Skeletal muscle tissue (tissue), 4 donors: ENCODE measurements around the gene SHCBP1. TPM values are rescaled to one million over a fixed set of nuclear protein-coding genes. Genes with fewer than 3 reads are reported as not detected.

Source experiments
- H3K27ac ChIP-seq: one replicate; pipeline ENCODE4 v1.7.0; 2013; ENCODE audit warnings: mild to moderate bottlenecking, low read depth, low read length, inconsistent platforms
- H3K27me3 ChIP-seq, 3 donors: one replicate each; pipeline ENCODE4 v1.7.0; 2013; ENCODE audit warnings: low read length in 3 of 3; ENCODE audit not compliant: control insufficient read depth in 3 of 3, insufficient read depth in 3 of 3
- H3K36me3 ChIP-seq, 3 donors: one replicate each; pipeline ENCODE4 v1.7.0; 2013; ENCODE audit warnings: low read length in 3 of 3; ENCODE audit not compliant: control insufficient read depth in 3 of 3, insufficient read depth in 3 of 3
- H3K4me1 ChIP-seq, 3 donors: one replicate each; pipeline ENCODE4 v1.7.0; 2013; ENCODE audit warnings: low read length in 3 of 3, mild to moderate bottlenecking in 3 of 3; ENCODE audit not compliant: control insufficient read depth in 3 of 3, insufficient read depth in 3 of 3
- H3K4me3 ChIP-seq, 3 donors: one replicate each; pipeline ENCODE4 v1.7.0; 2013; ENCODE audit warnings: low read length in 3 of 3
- H3K9ac ChIP-seq, 3 donors: one replicate each; pipeline ENCODE4 v1.7.0; 2013; ENCODE audit warnings: low read length in 3 of 3, mild to moderate bottlenecking in 3 of 3, moderate library complexity in 2 of 3, low read depth in 1 of 3
- H3K9me3 ChIP-seq, 3 donors: one replicate each; pipeline ENCODE4 v1.7.0; 2013; ENCODE audit warnings: low read length in 3 of 3; ENCODE audit not compliant: control insufficient read depth in 3 of 3
- total RNA-seq: library from RNA; depleted of rRNA; stranded (reverse); fragments of >200 nt; gene quantifications from one replicate; pipeline ENCODE4 v1.2.3, GENCODE V29; 2014
- donor health status: Osteomylitis.

The SHCBP1 gene
- total RNA-seq, 1 donor from 2014 or later: 8.9 TPM

- Histone ChIP-seq H3K4me1 (peaks cover 8 to 10% (median 9%) of the 10 kb centered on the region in 3 donors), H3K4me3 (no peak overlapping the region), H3K9ac (no peak overlapping the region), H3K9me3 (no peaks in the 10 kb centered on the region), H3K27ac (no peak overlapping the region), H3K27me3 (no peaks in the 10 kb centered on the region), H3K36me3 (peaks cover 0 to 3% (median 0%) of the 10 kb centered on the region in 3 donors)
Observed at GRCh38 chr16:46618516-46618915, 2.7 kb downstream of the SHCBP1 start.

GRCh38 chr16:46614006-46614405 is 7.2 kb downstream of the SHCBP1 start:
- Histone ChIP-seq H3K9me3 (no peaks in the 10 kb centered on the region), H3K27ac (no peak overlapping the region), H3K36me3 (peaks cover 0 to 3% (median 0%) of the 10 kb centered on the region in 3 donors), H3K4me1 (no peaks in the 10 kb centered on the region), H3K4me3 (no peak overlapping the region), H3K9ac (no peak overlapping the region), H3K27me3 (no peaks in the 10 kb centered on the region)

GRCh38 chr16:46613352-46613751 is 7.8 kb downstream of the SHCBP1 start:
- Histone ChIP-seq H3K27me3 (no peaks in the 10 kb centered on the region), H3K4me1 (no peaks in the 10 kb centered on the region), H3K27ac (no peak overlapping the region), H3K9ac (no peak overlapping the region), H3K4me3 (no peak overlapping the region), H3K36me3 (peaks cover 0 to 3% (median 0%) of the 10 kb centered on the region in 3 donors), H3K9me3 (no peaks in the 10 kb centered on the region)

GRCh38 chr16:46612121-46612520 is 9.1 kb downstream of the SHCBP1 start:
- no peaks in the 10 kb centered on the region for H3K27me3 ChIP-seq
- no peaks in the 10 kb centered on the region for H3K4me1 ChIP-seq
- no peaks in the 10 kb centered on the region for H3K9me3 ChIP-seq
- H3K36me3 ChIP-seq: peaks cover 0 to 3% (median 0%) of the 10 kb centered on the region in 3 donors
- no peak overlapping the region for H3K4me3 ChIP-seq
- no peak overlapping the region for H3K27ac ChIP-seq
- H3K9ac ChIP-seq: no peak overlapping the region

GRCh38 chr16:46607529-46607928 is 13.7 kb downstream of the SHCBP1 start:
- Histone ChIP-seq H3K27ac (no peak overlapping the region), H3K27me3 (no peaks in the 10 kb centered on the region), H3K9me3 (no peaks in the 10 kb centered on the region), H3K4me1 (no peaks in the 10 kb centered on the region), H3K36me3 (no peaks in the 10 kb centered on the region), H3K4me3 (no peak overlapping the region), H3K9ac (no peak overlapping the region)

- no peak overlapping the region for H3K9ac ChIP-seq
- H3K4me1 ChIP-seq: no peaks in the 10 kb centered on the region
- H3K27ac ChIP-seq: no peak overlapping the region
- no peak overlapping the region for H3K4me3 ChIP-seq
- no peaks in the 10 kb centered on the region for H3K27me3 ChIP-seq
- H3K36me3 ChIP-seq: no peaks in the 10 kb centered on the region
- H3K9me3 ChIP-seq: no peaks in the 10 kb centered on the region
Observed at GRCh38 chr16:46606231-46606630, 14.9 kb downstream of the SHCBP1 start.

GRCh38 chr16:46591257-46591656 is 29.9 kb downstream of the SHCBP1 start:
- Histone ChIP-seq H3K27ac (no peak overlapping the region), H3K4me3 (no peak overlapping the region), H3K9ac (no peak overlapping the region), H3K4me1 (no peaks in the 10 kb centered on the region), H3K27me3 (no peaks in the 10 kb centered on the region), H3K9me3 (no peaks in the 10 kb centered on the region), H3K36me3 (peaks cover 0 to 8% (median 0%) of the 10 kb centered on the region in 3 donors)

- Histone ChIP-seq H3K4me1 (no peaks in the 10 kb centered on the region), H3K4me3 (no peak overlapping the region), H3K36me3 (peaks cover 0 to 6% (median 0%) of the 10 kb centered on the region in 3 donors), H3K9ac (no peak overlapping the region), H3K9me3 (peaks cover 0 to 5% (median 0%) of the 10 kb centered on the region in 3 donors), H3K27ac (no peak overlapping the region), H3K27me3 (no peaks in the 10 kb centered on the region)
Observed at GRCh38 chr16:46586011-46586577, 35.1 kb downstream of the SHCBP1 start.

GRCh38 chr16:46583036-46583435 is 38.1 kb downstream of the SHCBP1 start:
- H3K4me1 ChIP-seq: no peaks in the 10 kb centered on the region
- H3K9ac ChIP-seq: no peak overlapping the region
- peaks cover 0 to 5% (median 0%) of the 10 kb centered on the region in 3 donors for H3K9me3 ChIP-seq
- peaks cover 0 to 6% (median 0%) of the 10 kb centered on the region in 3 donors for H3K36me3 ChIP-seq
- no peaks in the 10 kb centered on the region for H3K27me3 ChIP-seq
- no peak overlapping the region for H3K27ac ChIP-seq
- H3K4me3 ChIP-seq: no peak overlapping the region

GRCh38 chr16:46582313-46582712 is 38.9 kb downstream of the SHCBP1 start:
- Histone ChIP-seq H3K27ac (no peak overlapping the region), H3K4me1 (no peaks in the 10 kb centered on the region), H3K9me3 (peaks cover 0 to 5% (median 0%) of the 10 kb centered on the region in 3 donors), H3K36me3 (peaks cover 0 to 6% (median 0%) of the 10 kb centered on the region in 3 donors), H3K4me3 (no peak overlapping the region), H3K27me3 (no peaks in the 10 kb centered on the region), H3K9ac (no peak overlapping the region)
